Loucy (cell line): ENCODE data around the gene SMG9.

Source experiments
- H2AFZ ChIP-seq: fragments of 200-600 bp; sonication (generic); 2 replicates; pipeline ENCODE4 v1.6.0; 2016; ENCODE audit warnings: antibody characterized with exemption, mild to moderate bottlenecking, low read length, moderate library complexity
- H3F3A ChIP-seq: fragments of 200-600 bp; 2 replicates; pipeline ENCODE4 v1.6.0; 2016; ENCODE audit warnings: antibody characterized with exemption, low read depth, mild to moderate bottlenecking
- H3K27me3 ChIP-seq: fragments of 200-600 bp; sonication (generic); 2 replicates; pipeline ENCODE4 v1.6.1; 2014; ENCODE audit warnings: low read length, mild to moderate bottlenecking; ENCODE audit not compliant: insufficient read depth, poor library complexity, severe bottlenecking
- H3K36me3 ChIP-seq: fragments of 200-600 bp; sonication (generic); 2 replicates; pipeline ENCODE4 v1.6.1; 2016; ENCODE audit warnings: low read length; ENCODE audit not compliant: insufficient read depth
- H3K4me1 ChIP-seq: fragments of 200-600 bp; sonication (generic); 2 replicates; pipeline ENCODE4 v1.5.1; 2014; ENCODE audit warnings: low read length, mild to moderate bottlenecking; ENCODE audit not compliant: insufficient read depth, poor library complexity, severe bottlenecking
- H3K4me2 ChIP-seq: fragments of 200-600 bp; sonication (generic); 2 replicates; pipeline ENCODE4 v1.6.0; 2014; ENCODE audit warnings: antibody characterized with exemption, low read length, low read depth, mild to moderate bottlenecking; ENCODE audit not compliant: poor library complexity, severe bottlenecking
- H3K4me3 ChIP-seq: fragments of 200-600 bp; sonication (generic); 2 replicates; pipeline ENCODE4 v1.5.1; 2014; ENCODE audit warnings: low read length, mild to moderate bottlenecking, mixed read lengths; ENCODE audit not compliant: poor library complexity, severe bottlenecking
- H3K79me2 ChIP-seq: fragments of 200-600 bp; sonication (generic); 2 replicates; pipeline ENCODE4 v1.6.1; 2014; ENCODE audit warnings: low read length; ENCODE audit not compliant: insufficient read depth
- H3K9ac ChIP-seq: fragments of 200-600 bp; sonication (generic); 2 replicates; pipeline ENCODE4 v1.6.0; 2014; ENCODE audit warnings: mild to moderate bottlenecking, low read depth, low read length, moderate library complexity; ENCODE audit not compliant: poor library complexity, severe bottlenecking
- H3K9me2 ChIP-seq: fragments of 200-600 bp; sonication (generic); replicated peaks from 2 replicates; pipeline ENCODE4 v1.6.1; 2016; ENCODE audit warnings: low read depth, low read length, mixed read lengths
- H3K9me3 ChIP-seq: fragments of 200-600 bp; sonication (generic); 2 replicates; pipeline ENCODE4 v1.6.1; 2014; ENCODE audit warnings: mild to moderate bottlenecking, antibody characterized with exemption, low read length, low read depth; ENCODE audit not compliant: insufficient read depth
- H4K20me1 ChIP-seq: fragments of 200-600 bp; sonication (generic); 2 replicates; pipeline ENCODE4 v1.6.0; 2014; ENCODE audit warnings: antibody characterized with exemption, low read length, mild to moderate bottlenecking; ENCODE audit not compliant: insufficient read depth, poor library complexity, severe bottlenecking
- EZH2phosphoT487 ChIP-seq: fragments of 200-600 bp; IDR thresholded peaks from 2 replicates; pipeline ENCODE4 v1.6.1; 2018; ENCODE audit warnings: antibody characterized with exemption, mild to moderate bottlenecking, moderate library complexity, borderline replicate concordance
- TF ChIP-seq, protein P1 (sequence below): fragments of 200-600 bp; sonication (generic); conservative IDR thresholded peaks from 2 replicates; pipeline ENCODE4 v1.5.1; 2014; ENCODE audit warnings: mild to moderate bottlenecking, antibody characterized with exemption, low read length

Gene SMG9

DNA sequence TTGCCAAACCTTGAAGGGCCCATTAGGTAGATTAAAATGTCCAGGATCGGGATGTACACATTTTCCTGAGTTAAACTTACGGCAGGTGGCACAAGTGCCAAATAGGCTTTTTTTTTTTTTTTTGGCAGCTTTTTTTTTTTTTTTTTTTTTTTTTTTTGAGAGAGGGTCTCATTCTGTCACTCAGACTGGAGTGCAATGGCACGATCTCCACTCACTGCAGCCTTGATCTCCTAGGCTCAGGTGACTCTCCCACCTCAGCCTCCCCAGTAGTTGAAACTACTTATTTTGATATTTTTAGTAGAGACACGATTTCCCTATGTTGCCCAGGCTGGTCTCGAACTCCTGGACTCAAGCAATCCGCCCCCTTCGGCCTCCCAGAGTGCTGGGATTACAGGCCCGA is 29.9 kb downstream of the SMG9 start:
- H3K9ac ChIP-seq = no peak overlapping the region
- H3K79me2 ChIP-seq = no peaks in the 10 kb centered on the region
- H3K36me3 ChIP-seq = peaks cover 17% of the 10 kb centered on the region; the same call in 1 of the 2 replicates
- H4K20me1 ChIP-seq = no peaks in the 10 kb centered on the region
- H3K9me2 ChIP-seq = no peaks in the 10 kb centered on the region
- H3K4me2 ChIP-seq = no peak overlapping the region
- no peaks in the 10 kb centered on the region for H3F3A ChIP-seq
- TF ChIP-seq EZH2phosphoT487 = no peak
- TF ChIP-seq, protein P1, sequence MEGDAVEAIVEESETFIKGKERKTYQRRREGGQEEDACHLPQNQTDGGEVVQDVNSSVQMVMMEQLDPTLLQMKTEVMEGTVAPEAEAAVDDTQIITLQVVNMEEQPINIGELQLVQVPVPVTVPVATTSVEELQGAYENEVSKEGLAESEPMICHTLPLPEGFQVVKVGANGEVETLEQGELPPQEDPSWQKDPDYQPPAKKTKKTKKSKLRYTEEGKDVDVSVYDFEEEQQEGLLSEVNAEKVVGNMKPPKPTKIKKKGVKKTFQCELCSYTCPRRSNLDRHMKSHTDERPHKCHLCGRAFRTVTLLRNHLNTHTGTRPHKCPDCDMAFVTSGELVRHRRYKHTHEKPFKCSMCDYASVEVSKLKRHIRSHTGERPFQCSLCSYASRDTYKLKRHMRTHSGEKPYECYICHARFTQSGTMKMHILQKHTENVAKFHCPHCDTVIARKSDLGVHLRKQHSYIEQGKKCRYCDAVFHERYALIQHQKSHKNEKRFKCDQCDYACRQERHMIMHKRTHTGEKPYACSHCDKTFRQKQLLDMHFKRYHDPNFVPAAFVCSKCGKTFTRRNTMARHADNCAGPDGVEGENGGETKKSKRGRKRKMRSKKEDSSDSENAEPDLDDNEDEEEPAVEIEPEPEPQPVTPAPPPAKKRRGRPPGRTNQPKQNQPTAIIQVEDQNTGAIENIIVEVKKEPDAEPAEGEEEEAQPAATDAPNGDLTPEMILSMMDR = no peak
- no peak overlapping the region for H3K4me3 ChIP-seq
- H3K9me3 ChIP-seq = no peaks in the 10 kb centered on the region
- no peaks in the 10 kb centered on the region for H3K4me1 ChIP-seq
- no peak overlapping the region for H2AFZ ChIP-seq
- H3K27me3 ChIP-seq = no peaks in the 10 kb centered on the region

DNA sequence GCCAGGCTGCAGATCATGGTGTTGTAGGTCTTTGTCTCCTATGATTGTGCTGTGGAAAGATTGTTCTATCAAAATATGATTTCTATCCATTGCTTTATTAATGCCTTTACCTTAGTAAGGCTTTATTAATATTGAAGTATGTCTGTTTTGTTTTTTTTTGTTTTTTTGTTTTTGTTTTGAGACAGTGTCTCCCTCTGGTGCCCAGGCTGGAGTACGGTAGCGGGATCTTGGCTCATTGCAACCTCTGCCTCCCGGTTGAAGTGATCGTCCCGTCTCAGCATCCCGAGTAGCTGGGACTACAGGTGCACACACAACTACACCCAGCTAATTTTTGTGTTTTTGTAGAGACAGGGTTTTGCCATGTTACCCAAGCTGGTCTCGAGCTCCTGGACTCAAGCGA is 31.2 kb downstream of the SMG9 start:
- no peak overlapping the region for H3K4me2 ChIP-seq
- TF ChIP-seq, protein P1 = peak; percentile 32; the same call in 1 of the 2 replicates
- no peak for TF ChIP-seq EZH2phosphoT487
- H3K4me1 ChIP-seq = no peaks in the 10 kb centered on the region
- H3K9ac ChIP-seq = no peak overlapping the region
- H3K9me3 ChIP-seq = no peaks in the 10 kb centered on the region
- no peaks in the 10 kb centered on the region for H3K9me2 ChIP-seq
- H4K20me1 ChIP-seq = no peaks in the 10 kb centered on the region
- no peaks in the 10 kb centered on the region for H3K27me3 ChIP-seq
- H3K4me3 ChIP-seq = no peak overlapping the region
- no peaks in the 10 kb centered on the region for H3F3A ChIP-seq
- H3K36me3 ChIP-seq = peaks cover 8% of the 10 kb centered on the region; the same call in 1 of the 2 replicates
- no peaks in the 10 kb centered on the region for H3K79me2 ChIP-seq
- no peak overlapping the region for H2AFZ ChIP-seq

DNA sequence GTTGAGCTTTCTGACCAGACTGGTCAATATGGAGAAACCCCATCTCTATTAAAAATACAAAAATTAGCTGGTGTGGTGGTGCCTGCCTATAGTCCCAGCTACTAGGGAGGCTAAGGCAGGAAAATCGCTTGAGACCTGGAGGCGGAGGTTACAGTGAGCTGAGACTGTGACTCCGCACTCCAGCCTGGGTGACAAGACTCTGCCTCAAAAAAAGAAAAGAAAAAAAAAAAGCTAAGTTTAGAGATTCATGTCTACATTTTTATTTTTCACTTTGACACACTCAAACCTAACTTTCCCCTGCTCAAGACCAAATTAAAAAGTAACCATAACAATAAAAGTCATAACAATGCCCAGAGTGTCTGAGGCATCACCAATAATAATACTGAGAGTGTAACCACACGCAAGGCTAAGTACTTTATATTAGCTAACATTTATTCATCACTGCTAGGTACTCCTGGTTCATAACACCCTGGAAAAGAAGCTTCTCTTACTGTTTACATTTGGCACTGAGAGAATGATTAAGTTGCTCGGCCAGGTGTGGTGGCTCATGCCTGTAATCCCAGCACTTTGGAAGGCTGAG is 33.2 kb downstream of the SMG9 start:
- Histone ChIP-seq H3K9me3 (no peaks in the 10 kb centered on the region), H3K9ac (no peak overlapping the region), H3K36me3 (no peaks in the 10 kb centered on the region), H3K4me1 (no peaks in the 10 kb centered on the region), H2AFZ (no peak overlapping the region), H3F3A (no peaks in the 10 kb centered on the region), H3K9me2 (no peaks in the 10 kb centered on the region), H3K27me3 (no peaks in the 10 kb centered on the region), H3K79me2 (no peaks in the 10 kb centered on the region), H3K4me3 (no peak overlapping the region), H3K4me2 (no peak overlapping the region), H4K20me1 (no peaks in the 10 kb centered on the region)
- TF ChIP-seq, protein P1 = no peak
- no peak for TF ChIP-seq EZH2phosphoT487
